GM11168 (cell line): ENCODE measurements around the gene IL5RA.

ENCODE experiments used
- in situ Hi-C: fragments of 300-500 bp; cut with MboI; formaldehyde crosslinking; loops from one replicate; pipeline ENCODE4 v1.12.0; 2022; ENCODE audit warnings: low sequenced_read_pairs; ENCODE audit not compliant: unreplicated experiment

IL5RA gene, protein sequence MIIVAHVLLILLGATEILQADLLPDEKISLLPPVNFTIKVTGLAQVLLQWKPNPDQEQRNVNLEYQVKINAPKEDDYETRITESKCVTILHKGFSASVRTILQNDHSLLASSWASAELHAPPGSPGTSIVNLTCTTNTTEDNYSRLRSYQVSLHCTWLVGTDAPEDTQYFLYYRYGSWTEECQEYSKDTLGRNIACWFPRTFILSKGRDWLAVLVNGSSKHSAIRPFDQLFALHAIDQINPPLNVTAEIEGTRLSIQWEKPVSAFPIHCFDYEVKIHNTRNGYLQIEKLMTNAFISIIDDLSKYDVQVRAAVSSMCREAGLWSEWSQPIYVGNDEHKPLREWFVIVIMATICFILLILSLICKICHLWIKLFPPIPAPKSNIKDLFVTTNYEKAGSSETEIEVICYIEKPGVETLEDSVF

GRCh38 chr3:3110299-3110630 is at the start of gene IL5RA:
TSS of gene IL5RA (minus strand) at chr3:3110374. CDS start at chr3:3104984, 5,390 bp downstream.
- in situ Hi-C loops, result no loop called here

DNA sequence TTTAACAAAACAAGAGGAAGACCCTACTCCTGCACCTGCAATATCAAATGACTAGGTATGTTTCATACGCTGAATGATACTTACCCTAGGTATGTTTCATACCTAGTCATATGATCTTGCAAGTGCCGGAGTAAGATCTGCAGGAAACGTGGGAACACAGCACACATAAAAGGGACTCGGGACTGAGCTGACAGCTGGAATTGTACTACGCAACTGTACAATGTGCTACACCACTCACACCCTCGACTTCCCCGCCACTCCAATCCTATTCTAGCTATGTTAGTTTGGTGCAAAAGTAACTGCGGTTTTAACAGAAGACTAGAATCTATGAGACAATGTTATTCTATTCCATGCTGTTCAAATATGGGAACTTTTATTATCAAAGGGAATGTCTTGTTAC is 47.3 kb upstream of the IL5RA start:
- in situ Hi-C loops, result loop anchor here (25.0 kb wide), 1 partner anchor 395 kb away; no protein-coding TSS in a partner anchor

DNA sequence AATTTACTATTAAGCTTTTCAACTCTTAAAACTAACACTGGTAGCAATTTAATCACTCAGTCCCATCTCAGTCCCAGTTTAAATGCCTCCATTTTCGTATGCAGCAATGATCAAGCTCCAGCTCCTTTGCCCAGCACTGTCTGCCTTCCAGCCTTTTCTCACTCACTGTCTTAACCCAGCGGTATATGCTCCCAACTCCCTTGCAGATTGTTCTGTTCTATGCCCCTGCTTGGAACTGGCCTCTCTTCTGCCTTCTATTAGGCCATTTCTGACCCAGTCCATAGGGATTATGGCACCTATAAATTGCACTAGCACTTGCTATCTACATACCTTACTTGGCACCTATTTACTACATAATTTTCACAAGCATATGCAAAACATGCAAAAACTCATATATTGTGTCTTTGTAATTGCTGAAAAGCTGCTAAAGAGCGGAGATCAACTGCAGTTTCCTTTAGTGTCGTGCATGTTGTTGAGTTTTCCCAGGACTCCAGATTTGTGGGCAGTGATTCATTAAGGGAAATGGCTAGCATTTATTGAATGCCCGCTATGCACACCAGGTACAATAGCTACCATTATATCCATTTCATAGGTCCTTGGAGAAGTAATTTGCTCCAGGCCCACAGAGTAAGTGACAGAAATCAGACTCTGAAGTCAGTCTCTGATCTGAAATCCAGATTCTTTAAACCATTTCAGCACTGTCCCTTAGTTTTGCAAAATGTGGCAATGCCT is 44.9 kb upstream of the IL5RA start:
- in situ Hi-C loops, result loop anchor here (25.0 kb wide), 1 partner anchor 393 kb away; no protein-coding TSS in a partner anchor

DNA sequence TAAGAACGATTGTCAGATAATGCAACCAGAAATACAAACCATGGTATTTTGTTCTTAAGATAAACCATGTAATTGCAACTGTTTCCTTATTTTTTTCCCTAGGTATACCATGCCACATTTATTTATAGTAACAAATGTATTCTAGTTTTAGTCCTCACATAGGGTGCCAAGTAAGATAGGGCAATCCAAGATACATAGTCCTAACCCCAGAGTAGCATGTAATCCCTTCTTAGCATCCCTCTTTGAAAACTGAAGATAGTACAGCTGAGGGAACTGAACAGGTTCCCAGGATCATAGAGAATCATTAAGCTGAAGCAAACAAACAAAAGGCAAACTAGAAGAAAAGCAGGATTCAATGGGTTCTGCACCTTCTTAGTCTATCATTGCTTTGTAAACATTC is 41.3 kb upstream of the IL5RA start:
- in situ Hi-C loops, result loop anchor here (25.0 kb wide), 1 partner anchor 389 kb away; no protein-coding TSS in a partner anchor

GRCh38 chr3:3149560-3149959 is 39.4 kb upstream of the IL5RA start:
- in situ Hi-C loops, result no loop called here

DNA sequence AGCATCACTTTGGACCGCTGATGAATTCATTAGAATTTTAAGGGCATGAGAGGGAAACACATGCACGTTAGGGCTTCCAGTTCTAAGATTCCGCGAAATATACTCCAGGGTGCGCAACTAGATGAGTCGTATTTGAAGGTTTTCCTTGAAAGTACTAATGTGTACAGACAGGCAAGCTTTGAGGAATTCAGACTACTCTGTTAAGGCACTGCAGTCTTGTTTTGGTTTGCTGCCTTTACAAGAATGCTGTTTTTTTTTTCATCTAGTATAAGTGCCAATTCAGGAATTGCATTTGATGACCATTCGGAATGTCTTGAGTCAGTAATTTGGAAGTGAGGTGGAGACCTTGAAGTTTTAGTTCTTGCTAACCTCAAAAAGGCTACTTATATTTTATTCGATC is 35.7 kb upstream of the IL5RA start:
- in situ Hi-C loops, result no loop called here

DNA sequence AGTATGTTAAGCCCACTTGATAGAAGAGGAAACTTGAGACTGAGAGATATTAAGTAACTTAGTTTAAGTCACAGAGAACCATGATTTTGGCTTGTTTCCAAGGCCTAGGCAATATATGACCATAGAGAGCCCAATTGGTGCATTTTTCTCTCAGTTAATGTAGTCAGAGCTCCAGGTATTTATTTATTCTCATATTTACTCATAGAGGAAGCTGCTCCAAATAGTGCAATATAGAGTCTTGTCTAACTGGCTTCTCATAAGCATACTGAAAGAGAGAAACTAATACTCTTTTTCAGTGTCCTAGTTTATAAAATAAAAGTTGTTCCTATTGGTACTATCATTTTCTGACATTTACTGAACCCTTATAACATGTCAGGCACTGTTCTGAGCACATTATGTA is 31.8 kb upstream of the IL5RA start:
- in situ Hi-C loops, result no loop called here

DNA sequence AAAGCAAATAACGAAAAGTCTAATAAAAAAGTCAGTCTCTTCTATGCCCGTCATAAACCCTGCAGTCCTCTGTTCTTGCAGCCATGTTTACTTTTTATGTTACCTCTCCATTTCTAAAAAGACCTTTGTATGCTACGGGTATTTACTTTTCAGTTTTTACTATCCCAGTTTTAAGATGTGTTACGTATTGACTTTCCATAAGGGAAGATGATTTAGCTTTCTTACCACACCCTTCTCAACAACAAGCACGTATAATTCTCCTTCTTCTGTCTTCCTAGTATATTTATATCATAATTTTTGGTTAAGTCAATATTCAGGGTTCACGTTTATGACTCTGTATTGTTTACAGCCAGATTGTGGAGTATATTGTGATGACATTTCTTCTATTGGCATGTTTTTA is 27.4 kb upstream of the IL5RA start:
- in situ Hi-C loops, result no loop called here

GRCh38 chr3:3134750-3135448 is 24.7 kb upstream of the IL5RA start:
- in situ Hi-C loops, result no loop called here

DNA sequence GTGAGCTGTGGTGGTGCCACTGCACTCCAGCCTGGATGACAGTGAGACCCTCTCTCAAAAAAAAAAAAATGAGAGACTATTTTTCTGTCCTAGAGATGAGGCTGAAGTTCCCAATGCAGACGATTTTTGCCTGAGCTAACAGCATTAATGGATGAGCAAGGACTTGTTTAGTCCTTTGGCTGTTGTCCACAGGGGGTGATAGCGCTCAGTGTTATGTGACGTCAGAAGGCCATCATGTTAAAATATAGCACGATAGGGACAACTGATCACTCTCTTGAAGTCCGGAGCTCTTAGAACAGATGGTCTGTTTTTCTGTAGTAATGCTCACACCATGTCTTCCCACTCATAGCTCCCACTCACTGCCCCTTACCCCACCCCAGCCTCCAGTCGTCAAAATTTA is 23.3 kb upstream of the IL5RA start:
- in situ Hi-C loops, result no loop called here

GRCh38 chr3:3129579-3129978 is 19.4 kb upstream of the IL5RA start:
- in situ Hi-C loops, result no loop called here

GRCh38 chr3:3127432-3128010 is 17.3 kb upstream of the IL5RA start:
- in situ Hi-C loops, result no loop called here

DNA sequence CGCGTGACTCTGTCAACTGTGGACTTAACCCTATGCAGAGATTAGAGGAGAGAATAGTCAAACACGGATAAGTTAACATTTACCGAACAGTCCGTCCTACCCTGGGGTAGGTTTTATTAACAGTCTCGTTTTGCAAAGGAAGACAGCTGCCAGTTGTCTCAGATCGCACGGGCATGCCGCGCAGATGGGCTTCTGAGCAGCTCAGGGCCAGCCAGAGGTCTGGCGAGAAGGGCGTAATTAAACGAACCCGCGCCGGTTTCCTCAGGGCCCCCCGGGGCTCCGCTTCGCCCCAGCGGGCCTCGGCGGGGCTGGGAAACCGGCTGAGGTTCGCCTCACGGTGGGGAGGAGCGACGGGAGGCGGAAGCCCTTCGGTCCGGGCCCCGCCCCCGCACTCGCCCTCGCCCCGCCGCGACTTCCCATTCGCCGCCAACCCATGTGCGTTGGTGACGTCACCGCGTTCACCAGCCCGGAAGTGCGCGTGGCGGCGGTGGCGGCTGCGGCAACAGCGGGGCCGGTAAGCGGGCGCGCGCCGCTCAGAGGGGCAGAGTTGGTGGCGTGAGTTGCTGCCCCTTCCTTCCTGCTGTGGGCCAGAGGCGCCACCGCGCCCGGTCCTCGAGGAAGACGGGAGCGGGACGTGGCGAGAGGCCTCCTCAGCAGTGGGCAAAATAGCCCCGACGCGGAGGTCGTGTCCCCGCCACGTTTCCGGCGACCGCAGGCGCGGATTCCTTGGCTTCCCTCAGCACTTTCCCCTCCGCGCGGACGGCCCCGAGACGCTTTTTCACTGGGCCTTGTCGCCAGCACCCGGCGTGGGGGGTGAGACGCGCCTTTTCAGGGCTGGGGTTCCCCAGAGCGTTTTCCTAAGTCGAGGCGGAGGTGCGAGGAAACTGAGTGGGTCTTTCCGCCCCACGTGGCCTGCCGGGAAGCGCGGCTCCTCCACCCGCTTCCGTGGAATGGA is 16.6 kb upstream of the IL5RA start, which contains the start of gene TRNT1:
TSS of gene TRNT1 (plus strand) at position 464 of the 955 bp plus-strand sequence. CDS start 2,101 bp downstream, outside the sequence.
- in situ Hi-C loops, result no loop called here

GRCh38 chr3:3125977-3126376 is 15.8 kb upstream of the IL5RA start:
- in situ Hi-C loops, result no loop called here

- in situ Hi-C loops, result no loop called here
These were observed 9.2 kb upstream of the IL5RA start for GRCh38 chr3:3119393-3119851.

GRCh38 chr3:3117651-3118050 is 7.5 kb upstream of the IL5RA start:
- in situ Hi-C loops, result no loop called here

- in situ Hi-C loops, result no loop called here
These were observed 3.0 kb upstream of the IL5RA start for GRCh38 chr3:3113042-3113709.

DNA sequence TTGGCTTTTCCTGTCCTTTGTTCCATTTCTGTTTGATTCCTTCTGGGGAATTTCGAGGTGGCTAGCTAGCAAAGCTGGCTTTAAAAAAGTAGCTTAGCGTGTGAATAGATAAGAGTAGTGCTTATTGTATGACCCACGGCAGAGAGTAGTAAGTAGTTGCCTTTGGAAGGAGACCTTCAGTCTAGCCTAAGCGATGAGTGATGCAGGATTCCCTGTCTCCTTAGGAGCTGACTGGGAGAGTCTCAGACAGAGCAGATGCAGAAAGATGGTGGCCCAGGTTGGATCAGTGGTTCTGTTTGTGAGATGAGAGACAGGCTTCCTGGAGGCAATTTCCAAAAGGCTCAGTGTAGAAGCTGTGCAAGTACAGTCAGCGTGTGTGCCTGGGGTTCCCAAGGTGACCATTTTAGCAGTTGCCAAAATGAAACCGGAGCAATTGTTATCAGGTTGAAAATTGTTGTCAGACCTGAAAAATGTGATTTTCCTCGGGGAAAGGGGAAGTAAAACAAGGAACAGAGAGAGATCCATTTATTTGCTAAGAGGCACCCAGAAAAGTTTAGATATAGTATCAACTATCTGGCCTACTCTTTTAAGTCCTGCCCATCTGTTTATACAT is 681 bp upstream of the IL5RA start:
- in situ Hi-C loops, result no loop called here
